8988T (cell line): ENCODE results near the gene NDUFB11.
"Not testable (repeated sequence)": the region's sequence is repeated elsewhere in the genome, so short reads cannot be mapped to it uniquely, and the experiment has no call there.

Source experiments
- DNase-seq: peaks from one replicate; pipeline ENCODE4 v3.0.0; 2011

Gene NDUFB11

GRCh38 chrX:47145395-47146120 is 1.1 kb upstream of the NDUFB11 start:
- DNase-seq = no peak

GRCh38 chrX:47143894-47144625 is 442 bp downstream of the NDUFB11 start:
- no peak for DNase-seq

- no peak for DNase-seq
Measured at GRCh38 chrX:47138171-47138570, 6.3 kb downstream of the NDUFB11 start.

- not testable (repeated sequence) for DNase-seq
Measured at GRCh38 chrX:47135650-47136049, 8.9 kb downstream of the NDUFB11 start.

- DNase-seq = no peak
Measured at GRCh38 chrX:47133493-47133892, 11.0 kb downstream of the NDUFB11 start.

- no peak for DNase-seq
Measured at GRCh38 chrX:47129899-47130358, 14.6 kb downstream of the NDUFB11 start.

- DNase-seq = peak; percentile 54
Measured at GRCh38 chrX:47129157-47129898, 15.2 kb downstream of the NDUFB11 start.

- DNase-seq = not testable (repeated sequence)
Measured at GRCh38 chrX:47124466-47124865, 20.0 kb downstream of the NDUFB11 start.

DNA sequence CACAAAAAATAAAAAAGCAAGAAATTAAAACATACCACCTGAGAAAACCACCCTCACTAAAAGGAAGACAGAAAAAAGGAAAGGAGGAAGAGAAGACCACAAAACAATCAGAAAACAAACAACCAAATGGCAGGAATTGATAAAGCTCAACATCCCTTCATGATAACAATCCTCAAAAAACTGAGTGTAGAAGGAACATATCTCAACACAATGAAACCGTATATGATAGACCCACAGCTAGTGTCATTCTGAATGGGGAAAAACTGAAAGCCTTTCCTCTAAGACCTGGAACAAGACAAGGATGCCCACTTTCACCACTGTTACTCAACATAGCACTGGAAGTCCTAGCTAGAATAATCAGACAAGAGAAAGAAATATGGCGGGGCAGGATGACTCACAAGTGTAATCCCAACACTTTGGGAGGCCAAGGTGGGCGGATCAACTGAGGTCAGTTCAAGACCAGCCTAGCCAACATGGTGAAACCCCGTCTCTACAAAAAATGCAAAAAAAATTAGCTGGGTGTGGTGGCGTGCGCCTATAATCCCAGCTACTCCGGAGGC is 27.9 kb downstream of the NDUFB11 start:
- not testable (repeated sequence) for DNase-seq

- no peak for DNase-seq
Measured at GRCh38 chrX:47112316-47112954, 32.1 kb downstream of the NDUFB11 start.

- DNase-seq = not testable (repeated sequence)
Measured at GRCh38 chrX:47110936-47111615, 33.4 kb downstream of the NDUFB11 start.

- DNase-seq = no peak
Measured at GRCh38 chrX:47101206-47101605, 43.3 kb downstream of the NDUFB11 start.

DNA sequence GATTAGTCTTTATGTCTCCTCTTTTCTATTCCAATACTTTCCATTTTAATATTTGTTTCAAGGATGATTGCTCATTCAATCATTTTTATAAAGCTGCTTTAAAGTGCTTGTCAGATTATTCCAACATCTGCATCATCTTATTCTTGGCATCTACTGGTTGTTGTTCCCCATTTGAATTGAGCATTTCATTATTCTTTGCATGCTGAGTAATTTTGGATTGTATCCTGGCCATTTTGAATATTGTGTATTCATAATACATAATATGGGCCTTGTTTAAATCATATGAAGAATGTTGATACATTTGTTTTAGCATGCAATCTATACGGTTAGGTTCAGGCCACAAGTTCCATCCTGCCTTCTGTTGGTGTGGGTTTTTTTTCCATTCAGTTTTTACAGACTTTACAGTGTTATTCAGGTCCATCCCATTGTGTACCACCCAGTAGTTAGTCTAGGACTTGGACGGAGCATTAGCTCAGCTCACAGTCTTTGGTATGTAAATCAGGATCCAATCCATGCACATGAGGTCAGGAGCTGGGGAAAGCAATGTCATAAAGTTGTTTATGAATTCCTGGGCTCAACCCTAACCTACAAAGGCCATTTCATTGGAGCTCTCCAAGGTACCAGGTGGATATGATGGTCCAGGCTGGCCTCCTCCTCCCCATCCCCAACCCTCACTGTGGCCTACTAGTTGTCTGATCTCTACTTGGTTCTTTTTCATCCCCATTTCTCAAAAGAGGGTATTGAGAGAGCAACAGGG is 46.0 kb downstream of the NDUFB11 start:
- DNase-seq = no peak

GRCh38 chrX:47097018-47097417 is 47.5 kb downstream of the NDUFB11 start:
- no peak for DNase-seq

DNA sequence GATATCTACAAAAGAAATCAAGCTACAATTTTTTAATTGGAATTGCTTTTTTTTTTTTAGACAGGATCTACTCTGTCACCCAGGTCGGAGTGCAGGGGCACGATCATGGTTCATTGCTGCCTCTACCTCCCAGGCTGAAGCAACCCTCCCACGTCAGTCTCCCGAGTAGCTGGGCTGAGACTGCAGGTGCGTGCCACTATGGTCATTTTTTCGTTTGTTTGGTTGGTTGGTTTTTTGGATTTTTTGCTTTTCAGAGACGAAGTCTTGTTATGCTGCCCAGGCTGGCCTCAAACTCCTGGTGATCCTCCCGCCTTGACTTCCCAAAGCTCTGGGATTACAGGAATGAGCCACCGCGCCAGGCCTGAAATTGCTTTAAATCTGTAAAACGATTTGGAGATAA is 50.6 kb downstream of the NDUFB11 start:
- DNase-seq = no peak

DNA sequence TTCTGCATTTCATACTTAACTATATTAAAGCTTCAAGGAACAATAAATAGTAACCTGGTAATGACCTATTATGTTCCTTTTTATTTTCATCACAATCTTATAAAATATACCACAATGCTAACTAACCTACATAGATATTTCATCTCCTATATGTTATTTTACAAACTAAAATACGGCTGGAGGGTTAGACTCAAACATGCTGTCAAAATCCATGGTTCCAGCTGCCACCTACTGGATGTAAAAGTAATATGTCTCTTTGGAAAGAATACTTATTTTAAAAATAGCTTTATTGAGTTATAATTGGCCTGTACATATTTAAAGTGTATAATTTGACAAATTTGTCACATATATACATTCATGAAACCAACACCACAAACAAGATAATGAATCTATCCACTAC is 51.3 kb downstream of the NDUFB11 start:
- DNase-seq = peak; percentile 21
